ENCODE results near the gene HAT1.

The HAT1 gene

GRCh38 chr2:172000696-172001361 is 78.6 kb downstream of the HAT1 start:
- no peaks in the 10 kb centered on the region for H3K9me3 ChIP-seq (ENCODE audit: insufficient read depth, low read length, severe bottlenecking)
- H3K4me2 ChIP-seq (ENCODE audit: insufficient read depth, low read length): peak overlapping the region; percentile 69
- H3K4me3 ChIP-seq (ENCODE audit: low read depth in 1 of 2, low read length in 2 of 2): peak overlapping the region in 1 of 2 experiments; percentile 67; a peak in 3 of 4 replicates
- peaks cover 4% of the 10 kb centered on the region for H3K79me2 ChIP-seq (ENCODE audit: insufficient read depth, low read length)
- H3K27me3 ChIP-seq (ENCODE audit: insufficient read depth, low read length, poor library complexity): no peaks in the 10 kb centered on the region
- DNase-seq (no peak), ATAC-seq (ENCODE audit: insufficient read depth, low read depth) (no peak)
- no peak for TF ChIP-seq EZH2 (IDR thresholded peaks at IDR 0.05; ENCODE audit: borderline replicate concordance, low read depth, low read length, severe bottlenecking)
- H2AFZ ChIP-seq (ENCODE audit: low read depth, low read length): peak overlapping the region; percentile 90
- H3K27ac ChIP-seq (ENCODE audit: low read length): peak overlapping the region; percentile 65; the same call in 1 of the 2 replicates
- no peaks in the 10 kb centered on the region for H3K36me3 ChIP-seq (ENCODE audit: insufficient read depth, low read length)
- no peaks in the 10 kb centered on the region for H4K20me1 ChIP-seq (ENCODE audit: insufficient read depth, low read length)
- peak overlapping the region; percentile 55 for H3K9ac ChIP-seq (ENCODE audit: low read depth, low read length)
- peaks cover 24% of the 10 kb centered on the region for H3K4me1 ChIP-seq (ENCODE audit: insufficient read depth, low read length)

- no peak for TF ChIP-seq CTCF (IDR thresholded peaks at IDR 0.05; ENCODE audit: borderline replicate concordance, extremely low read depth, low read length, poor library complexity, severe bottlenecking)
- no peak for TF ChIP-seq EZH2 (IDR thresholded peaks at IDR 0.05; ENCODE audit: borderline replicate concordance, low read depth, low read length, severe bottlenecking)
- no peaks in the 10 kb centered on the region for H3K27me3 ChIP-seq (ENCODE audit: insufficient read depth, low read length, poor library complexity)
- H2AFZ ChIP-seq (ENCODE audit: low read depth, low read length): no peak overlapping the region
- no peak overlapping the region for H3K9ac ChIP-seq (ENCODE audit: low read depth, low read length)
- H3K9me3 ChIP-seq (ENCODE audit: insufficient read depth, low read length, severe bottlenecking): no peaks in the 10 kb centered on the region
- ATAC-seq (ENCODE audit: insufficient read depth, low read depth): no peak
- no peak overlapping the region for H3K4me3 ChIP-seq (ENCODE audit: low read depth in 1 of 2, low read length in 2 of 2)
- no peak for DNase-seq
- H3K4me2 ChIP-seq (ENCODE audit: insufficient read depth, low read length): no peak overlapping the region
- H3K4me1 ChIP-seq (ENCODE audit: insufficient read depth, low read length): peaks cover 11% of the 10 kb centered on the region
- H4K20me1 ChIP-seq (ENCODE audit: insufficient read depth, low read length): no peaks in the 10 kb centered on the region
- H3K27ac ChIP-seq (ENCODE audit: low read length): no peak overlapping the region
- no peaks in the 10 kb centered on the region for H3K79me2 ChIP-seq (ENCODE audit: insufficient read depth, low read length)
- H3K36me3 ChIP-seq (ENCODE audit: insufficient read depth, low read length): no peaks in the 10 kb centered on the region
Measured at GRCh38 chr2:172007372-172007771, 85.1 kb downstream of the HAT1 start.

GRCh38 chr2:172009823-172010222 is 87.6 kb downstream of the HAT1 start:
- Histone ChIP-seq H3K9ac (ENCODE audit: low read depth, low read length) (no peak overlapping the region), H4K20me1 (ENCODE audit: insufficient read depth, low read length) (no peaks in the 10 kb centered on the region; the same call in 1 of the 2 replicates), H3K4me3 (ENCODE audit: low read depth in 1 of 2, low read length in 2 of 2) (no peak overlapping the region), H3K4me2 (ENCODE audit: insufficient read depth, low read length) (no peak overlapping the region), H3K79me2 (ENCODE audit: insufficient read depth, low read length) (peaks cover 6% of the 10 kb centered on the region; the same call in 1 of the 2 replicates), H3K9me3 (ENCODE audit: insufficient read depth, low read length, severe bottlenecking) (no peaks in the 10 kb centered on the region), H3K4me1 (ENCODE audit: insufficient read depth, low read length) (peaks cover 16% of the 10 kb centered on the region), H3K27ac (ENCODE audit: low read length) (no peak overlapping the region), H3K36me3 (ENCODE audit: insufficient read depth, low read length) (no peaks in the 10 kb centered on the region), H2AFZ (ENCODE audit: low read depth, low read length) (no peak overlapping the region), H3K27me3 (ENCODE audit: insufficient read depth, low read length, poor library complexity) (no peaks in the 10 kb centered on the region)
- DNase-seq (no peak), ATAC-seq (ENCODE audit: insufficient read depth, low read depth) (no peak)
- TF ChIP-seq EZH2 (IDR thresholded peaks at IDR 0.05; ENCODE audit: borderline replicate concordance, low read depth, low read length, severe bottlenecking) (no peak), CTCF (IDR thresholded peaks at IDR 0.05; ENCODE audit: borderline replicate concordance, extremely low read depth, low read length, poor library complexity, severe bottlenecking) (no peak)

GRCh38 chr2:172011812-172012575 is 89.7 kb downstream of the HAT1 start:
- no peaks in the 10 kb centered on the region for H3K36me3 ChIP-seq (ENCODE audit: insufficient read depth, low read length)
- H3K27me3 ChIP-seq (ENCODE audit: insufficient read depth, low read length, poor library complexity): no peaks in the 10 kb centered on the region
- ATAC-seq (ENCODE audit: insufficient read depth, low read depth) (peak; percentile 85), DNase-seq (peak; percentile 20)
- peaks cover 6% of the 10 kb centered on the region; the same call in 1 of the 2 replicates for H3K79me2 ChIP-seq (ENCODE audit: insufficient read depth, low read length)
- peak overlapping the region; percentile 60 for H3K27ac ChIP-seq (ENCODE audit: low read length)
- no peak overlapping the region for H2AFZ ChIP-seq (ENCODE audit: low read depth, low read length)
- H3K4me1 ChIP-seq (ENCODE audit: insufficient read depth, low read length): peaks cover 16% of the 10 kb centered on the region
- H3K9ac ChIP-seq (ENCODE audit: low read depth, low read length): no peak overlapping the region
- H4K20me1 ChIP-seq (ENCODE audit: insufficient read depth, low read length): no peaks in the 10 kb centered on the region; the same call in 1 of the 2 replicates
- no peak overlapping the region for H3K4me3 ChIP-seq (ENCODE audit: low read depth in 1 of 2, low read length in 2 of 2)
- peak overlapping the region; percentile 34; the same call in 1 of the 2 replicates for H3K4me2 ChIP-seq (ENCODE audit: insufficient read depth, low read length)
- no peaks in the 10 kb centered on the region for H3K9me3 ChIP-seq (ENCODE audit: insufficient read depth, low read length, severe bottlenecking)
- no peak for TF ChIP-seq EZH2 (IDR thresholded peaks at IDR 0.05; ENCODE audit: borderline replicate concordance, low read depth, low read length, severe bottlenecking)
- no peak for TF ChIP-seq CTCF (IDR thresholded peaks at IDR 0.05; ENCODE audit: borderline replicate concordance, extremely low read depth, low read length, poor library complexity, severe bottlenecking)
